Activated CD4-positive, alpha-beta T cell treated with anti-CD3 and anti-CD28 coated beads, Interleukin-2, amount 10 ng/mL, durations not matched to agents 7 days and 5 days (primary cell): ENCODE data around the gene RASL10A. TPM values are rescaled to one million over a fixed set of nuclear protein-coding genes. Genes with fewer than 3 reads are reported as not detected.

Experiments
- CTCF ChIA-PET: fragments of 350-600 bp; sonication (Branson Sonifier 250); formaldehyde crosslinking; loops from one replicate; lab custom pipeline; 2021; ENCODE audit warnings: antibody characterized with exemption; lab: Charles Lee
- POLR2A ChIA-PET: fragments of 350-600 bp; sonication (Branson Sonifier 250); formaldehyde crosslinking; loops from one replicate; lab custom pipeline; 2021; ENCODE audit warnings: antibody characterized with exemption; lab: Charles Lee
- DNase-seq: peaks from one replicate; pipeline ENCODE4 v3.0.0-alpha.2; 2020
- H3K27ac Mint-ChIP-seq: one replicate; pipeline ENCODE4 v1.8.0; 2021; ENCODE audit warnings: mild to moderate bottlenecking, moderate library complexity, mixed read lengths
- H3K27me3 Mint-ChIP-seq: one replicate; pipeline ENCODE4 v1.8.0; 2021; ENCODE audit warnings: mixed read lengths
- H3K36me3 Mint-ChIP-seq: one replicate; pipeline ENCODE4 v1.8.0; 2021; ENCODE audit warnings: low read depth, mixed read lengths
- H3K4me1 Mint-ChIP-seq: one replicate; pipeline ENCODE4 v1.8.0; 2021; ENCODE audit warnings: mixed read lengths
- H3K4me3 Mint-ChIP-seq: one replicate; pipeline ENCODE4 v1.8.0; 2021; ENCODE audit warnings: mild to moderate bottlenecking, moderate library complexity, mixed read lengths
- H3K9me3 Mint-ChIP-seq: one replicate; pipeline ENCODE4 v1.8.0; 2021; ENCODE audit warnings: mixed read lengths
- total RNA-seq, 2 experiments: library from RNA; stranded (reverse); gene quantifications; one replicate each; pipeline ENCODE4 v1.2.3, GENCODE V29; 2021

The RASL10A gene
- total RNA-seq, 2 experiments from 2014 or later, result 0.37 to 0.92 TPM

GRCh38 chr22:29311464-29312217, 3.9 kb downstream of the RASL10A start:
- peaks cover 36% of the 10 kb centered on the region for H3K4me1 Mint-ChIP-seq

DNA sequence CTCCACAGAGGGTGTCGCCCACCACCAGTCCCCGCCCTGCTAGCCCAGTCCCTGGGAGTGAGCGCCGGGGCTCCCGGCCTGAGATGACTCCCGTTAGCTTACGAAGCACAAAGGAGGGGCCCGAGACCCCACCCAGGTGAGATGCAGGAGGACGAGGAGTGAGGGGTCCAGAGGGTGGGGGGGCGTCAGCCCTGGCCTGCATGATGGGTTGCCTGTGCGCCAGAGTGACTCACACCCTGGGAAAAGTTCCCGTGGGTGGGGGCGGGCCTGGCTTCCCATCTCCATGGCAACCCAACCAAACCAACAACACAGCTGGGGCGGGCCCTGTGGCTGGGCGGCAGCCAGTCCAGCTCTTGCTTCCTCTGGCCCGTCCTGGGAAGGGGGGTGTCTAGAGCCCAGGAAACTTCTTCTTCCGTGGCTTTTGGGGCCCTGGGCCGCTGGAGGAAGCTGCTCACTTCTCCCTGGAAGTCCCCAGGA, 4.6 kb downstream of the RASL10A start:
- peak; percentile 56 for DNase-seq
- no peaks in the 10 kb centered on the region for H3K9me3 Mint-ChIP-seq
- peaks cover 2% of the 10 kb centered on the region for H3K36me3 Mint-ChIP-seq
- peaks cover 39% of the 10 kb centered on the region for H3K27me3 Mint-ChIP-seq
- no peak overlapping the region for H3K4me3 Mint-ChIP-seq
- no peak overlapping the region for H3K27ac Mint-ChIP-seq
- POLR2A ChIA-PET, result no interaction called here
- CTCF ChIA-PET, result interaction anchor here (0.6 to 3.8 kb wide), 3 partner anchors 8 to 26 kb away, joined by 3 to 24 read pairs (median 4); no protein-coding TSS in a partner anchor
- H3K4me1 Mint-ChIP-seq, result peaks cover 42% of the 10 kb centered on the region

More at GRCh38 chr22:29311464-29312217, 3.9 kb downstream of the RASL10A start:
- H3K36me3 Mint-ChIP-seq, result peaks cover 2% of the 10 kb centered on the region
- no peak for DNase-seq
- no peaks in the 10 kb centered on the region for H3K9me3 Mint-ChIP-seq
- CTCF ChIA-PET, result interaction anchor here (0.6 to 3.8 kb wide), 4 partner anchors 9 to 293 kb away, joined by 3 to 24 read pairs (median 4); no protein-coding TSS in a partner anchor
- peaks cover 41% of the 10 kb centered on the region for H3K27me3 Mint-ChIP-seq
- H3K4me3 Mint-ChIP-seq, result no peak overlapping the region
- H3K27ac Mint-ChIP-seq, result no peak overlapping the region
- POLR2A ChIA-PET, result no interaction called here

- ChIA-PET CTCF (interaction anchor here (0.6 to 3.8 kb wide), 4 partner anchors 7 to 286 kb away, joined by 3 to 24 read pairs (median 4); no protein-coding TSS in a partner anchor), POLR2A (no interaction called here)
- Mint-ChIP-seq H3K27me3 (peaks cover 42% of the 10 kb centered on the region), H3K36me3 (peaks cover 2% of the 10 kb centered on the region), H3K4me3 (no peak overlapping the region), H3K4me1 (peaks cover 46% of the 10 kb centered on the region), H3K9me3 (no peaks in the 10 kb centered on the region), H3K27ac (no peak overlapping the region)
- DNase-seq, result no peak
Measured at GRCh38 chr22:29310065-29310862, 5.2 kb downstream of the RASL10A start.

DNA sequence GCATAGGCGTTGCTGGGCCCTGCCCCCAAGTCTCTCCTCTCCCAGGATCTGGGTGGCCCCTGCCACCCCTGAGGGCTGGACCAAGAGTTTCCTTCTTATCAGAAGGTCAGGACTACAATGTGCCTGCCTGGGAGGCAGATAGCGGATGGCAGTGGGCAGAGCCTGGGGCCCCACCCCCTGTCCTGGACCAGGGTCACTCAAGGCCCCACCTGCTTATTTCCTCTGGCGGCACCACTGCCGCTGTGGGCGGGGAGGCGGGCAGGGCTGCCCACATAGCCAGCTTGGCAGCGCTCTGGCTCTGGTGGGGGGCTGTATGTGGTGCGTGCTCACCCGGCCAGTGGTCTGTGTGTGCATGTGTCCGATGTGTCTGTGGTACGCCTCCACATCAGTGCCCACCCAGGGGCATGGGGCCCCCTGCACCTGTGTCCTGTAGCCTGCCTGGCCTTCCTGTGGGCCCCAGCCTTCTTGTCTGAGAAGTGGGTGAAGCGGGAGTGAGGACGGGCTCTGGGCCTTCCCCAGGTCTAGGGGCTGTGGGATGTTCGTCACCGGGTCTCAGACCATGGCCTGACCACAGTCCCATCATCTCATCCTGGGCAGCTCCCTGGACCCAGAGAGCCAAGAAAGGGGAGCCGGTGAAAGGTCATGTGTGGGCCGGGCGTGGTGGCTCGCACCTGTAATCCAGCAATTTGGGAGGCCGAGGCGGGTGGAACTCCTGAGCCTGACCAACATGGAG, 6.0 kb downstream of the RASL10A start:
- ChIA-PET CTCF (interaction anchor here (0.8 kb wide), 1 partner anchor 287 kb away, joined by 3 read pairs; no protein-coding TSS in a partner anchor), POLR2A (no interaction called here)
- Mint-ChIP-seq H3K27me3 (peaks cover 42% of the 10 kb centered on the region), H3K27ac (peak overlapping the region; percentile 72), H3K4me3 (no peak overlapping the region), H3K36me3 (peaks cover 2% of the 10 kb centered on the region), H3K9me3 (no peaks in the 10 kb centered on the region), H3K4me1 (peaks cover 44% of the 10 kb centered on the region)
- DNase-seq, result no peak

- Mint-ChIP-seq H3K4me3 (peak overlapping the region; percentile 38), H3K27ac (peak overlapping the region; percentile 72), H3K4me1 (peaks cover 40% of the 10 kb centered on the region), H3K36me3 (no peaks in the 10 kb centered on the region), H3K27me3 (peaks cover 39% of the 10 kb centered on the region), H3K9me3 (no peaks in the 10 kb centered on the region)
- POLR2A ChIA-PET, result no interaction called here
- peak; percentile 53 for DNase-seq
- CTCF ChIA-PET, result interaction anchor here (0.5 kb wide), 1 partner anchor 423 kb away, joined by 3 read pairs; no protein-coding TSS in a partner anchor
Measured at GRCh38 chr22:29308791-29309262, 6.7 kb downstream of the RASL10A start.

GRCh38 chr22:29308148-29308790, 7.2 kb downstream of the RASL10A start:
- Mint-ChIP-seq H3K4me1 (peaks cover 37% of the 10 kb centered on the region), H3K27ac (peak overlapping the region; percentile 72), H3K4me3 (peak overlapping the region; percentile 38), H3K27me3 (peaks cover 33% of the 10 kb centered on the region), H3K36me3 (no peaks in the 10 kb centered on the region), H3K9me3 (no peaks in the 10 kb centered on the region)
- CTCF ChIA-PET, result interaction anchor here (0.5 kb wide), 1 partner anchor 422 kb away, joined by 3 read pairs; no protein-coding TSS in a partner anchor
- POLR2A ChIA-PET, result no interaction called here
- DNase-seq, result no peak

- Mint-ChIP-seq H3K27ac (peak overlapping the region; percentile 31), H3K9me3 (no peaks in the 10 kb centered on the region), H3K27me3 (peaks cover 27% of the 10 kb centered on the region), H3K4me1 (peaks cover 37% of the 10 kb centered on the region), H3K36me3 (no peaks in the 10 kb centered on the region), H3K4me3 (peak overlapping the region; percentile 73)
- ChIA-PET POLR2A (no interaction called here), CTCF (no interaction called here)
- no peak for DNase-seq
Measured at GRCh38 chr22:29307596-29308147, 7.8 kb downstream of the RASL10A start.

GRCh38 chr22:29306835-29307595, 8.5 kb downstream of the RASL10A start:
- H3K36me3 Mint-ChIP-seq, result no peaks in the 10 kb centered on the region
- H3K9me3 Mint-ChIP-seq, result no peaks in the 10 kb centered on the region
- H3K4me1 Mint-ChIP-seq, result peaks cover 37% of the 10 kb centered on the region
- H3K27me3 Mint-ChIP-seq, result peaks cover 22% of the 10 kb centered on the region
- peak overlapping the region; percentile 73 for H3K4me3 Mint-ChIP-seq
- DNase-seq, result peak; percentile 30
- POLR2A ChIA-PET, result no interaction called here
- CTCF ChIA-PET, result no interaction called here
- H3K27ac Mint-ChIP-seq, result peak overlapping the region; percentile 31

DNA sequence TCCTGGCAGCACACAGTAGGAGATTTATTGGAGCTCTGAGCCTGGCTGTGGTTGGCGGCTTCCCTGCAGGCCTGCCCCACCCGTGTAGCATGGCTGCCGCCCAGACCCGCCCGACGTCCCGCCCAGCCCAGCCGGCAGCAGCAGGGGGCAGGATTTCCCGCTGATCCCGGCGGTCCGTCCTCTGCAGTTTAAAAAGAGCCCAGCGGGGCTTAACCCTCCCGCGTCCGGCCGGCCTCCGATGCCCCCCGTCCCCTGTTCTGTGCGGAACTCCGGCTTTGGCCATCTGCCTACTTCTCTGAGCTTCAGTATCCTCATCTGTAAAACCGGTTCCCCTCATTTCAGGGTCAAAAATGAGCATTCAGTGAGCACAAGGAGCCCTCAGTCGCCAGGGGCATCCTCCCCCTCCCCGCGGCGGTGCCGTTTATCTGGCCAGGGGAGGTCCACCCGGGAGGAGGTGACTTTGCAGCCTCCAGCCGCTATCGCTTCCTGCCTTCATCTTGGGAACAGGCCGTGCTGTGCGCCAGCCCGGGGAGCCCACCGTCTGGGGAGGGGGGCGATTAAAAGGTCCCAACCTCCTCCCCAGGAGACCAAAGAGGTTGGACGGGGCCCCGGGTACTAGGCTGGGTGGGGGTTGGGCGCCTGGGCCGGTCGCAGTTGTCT, 9.2 kb downstream of the RASL10A start, which contains the start of gene GAS2L1:
Gene GAS2L1 (plus strand): TSS at position 476 of the 660 bp plus-strand sequence. CDS start 1,456 bp downstream, outside the sequence.
- peaks cover 21% of the 10 kb centered on the region for H3K27me3 Mint-ChIP-seq
- peaks cover 37% of the 10 kb centered on the region for H3K4me1 Mint-ChIP-seq
- H3K36me3 Mint-ChIP-seq, result peaks cover 1% of the 10 kb centered on the region
- ChIA-PET CTCF (no interaction called here), POLR2A (no interaction called here)
- H3K4me3 Mint-ChIP-seq, result peak within 1 kb of the TSS; percentile 73
- DNase-seq, result peak; percentile 45
- H3K9me3 Mint-ChIP-seq, result no peaks in the 10 kb centered on the region
- peak within 1 kb of the TSS; percentile 57 for H3K27ac Mint-ChIP-seq

GRCh38 chr22:29305836-29306174, 9.7 kb downstream of the RASL10A start:
- ChIA-PET POLR2A (no interaction called here), CTCF (interaction anchor here (0.7 kb wide), 1 partner anchor 13 kb away, joined by 3 read pairs; no protein-coding TSS in a partner anchor)
- Mint-ChIP-seq H3K36me3 (peaks cover 6% of the 10 kb centered on the region), H3K9me3 (no peaks in the 10 kb centered on the region), H3K27me3 (peaks cover 21% of the 10 kb centered on the region), H3K4me3 (peak overlapping the region; percentile 65), H3K4me1 (peaks cover 32% of the 10 kb centered on the region), H3K27ac (peak overlapping the region; percentile 50)
- DNase-seq, result no peak
